Sigmoid colon (tissue), 7 donors: Measurements from ENCODE around the gene DPM2. TPM values are rescaled to one million over a fixed set of nuclear protein-coding genes. Genes with fewer than 3 reads are reported as not detected.

ENCODE experiments used
- DNase-seq: peaks from one replicate; pipeline ENCODE4 v3.0.0-alpha.2; 2019
- H3K27ac ChIP-seq, 4 donors: fragments of 200-600 bp; sonication (generic); one replicate each; pipeline ENCODE4 v1.5.1; 2016 to 2019; ENCODE audit warnings: mild to moderate bottlenecking in 1 of 4
- H3K27me3 ChIP-seq, 3 donors: fragments of 200-600 bp; sonication (generic); one replicate each; pipeline ENCODE4 v1.5.1; 2019; ENCODE audit warnings: mild to moderate bottlenecking in 1 of 3
- H3K36me3 ChIP-seq, 4 donors: fragments of 200-600 bp; sonication (generic); one replicate each; pipeline ENCODE4 v1.5.1; 2016 to 2019
- H3K4me1 ChIP-seq, 4 donors: fragments of 200-600 bp; sonication (generic); one replicate each; pipeline ENCODE4 v1.5.1; 2017 to 2019
- H3K4me3 ChIP-seq, 4 donors: fragments of 200-600 bp; sonication (generic); one replicate each; pipeline ENCODE4 v1.5.1; 2017 to 2019; ENCODE audit warnings: mild to moderate bottlenecking in 2 of 4, moderate library complexity in 1 of 4
- H3K9me3 ChIP-seq, 4 donors: fragments of 200-600 bp in 3 of 4; sonication (generic) in 3 of 4; one replicate each; pipeline versions ENCODE4 v1.5.1 to v1.6.1; 2013 to 2019
- EP300 ChIP-seq, 4 donors: sonication (generic); formaldehyde crosslinking; IDR thresholded peaks; one replicate each; pipeline ENCODE4 v1.6.1; 2017; ENCODE audit warnings: antibody characterized with exemption in 4 of 4
- POLR2A ChIP-seq, 2 donors: fragments of 450-650 bp; IDR thresholded peaks; one replicate each; pipeline ENCODE4 v1.6.1; 2016; ENCODE audit warnings: antibody characterized with exemption in 2 of 2, mild to moderate bottlenecking in 2 of 2, moderate library complexity in 2 of 2
- POLR2AphosphoS5 ChIP-seq, 4 donors: sonication (generic); formaldehyde crosslinking; IDR thresholded peaks; one replicate each; pipeline ENCODE4 v1.6.1; 2017; ENCODE audit warnings: antibody characterized with exemption in 4 of 4
- WGBS, 2 donors: extraction: QIAGEN DNeasy Blood & Tissue Kit; methylation state at CpG; one replicate each; pipeline ENCODE4 v1.1.7; 2013; 5-methylcytosine and 5-hydroxymethylcytosine counted together
- intact Hi-C: fragments of 100-400 bp; cut with DNase I; formaldehyde crosslinking; loops from one replicate; pipeline ENCODE4 v1.15.1; 2023
- polyA plus RNA-seq, 3 donors: library from polyadenylated mRNA; stranded (reverse); fragments of 200-250 nt; gene quantifications; one replicate each; pipeline ENCODE4 v1.2.3, GENCODE V29; 2013
- total RNA-seq, 4 donors: library from RNA; depleted of rRNA; stranded (reverse); fragments of >200 nt; gene quantifications; one replicate each; pipeline ENCODE4 v1.1.0, GENCODE V29; 2016
- TF ChIP-seq, protein P1 (sequence below), 4 experiments: fragments of 450-650 bp in 3 of 4; fragments of 200-600 bp in 1 of 4; IDR thresholded peaks; one replicate each; pipeline ENCODE4 v1.5.1; 2016 to 2019; ENCODE audit warnings: antibody characterized with exemption in 4 of 4, mild to moderate bottlenecking in 3 of 4, moderate library complexity in 2 of 4
- donor health status: healthy with polysubstance abuse.
- donor health status: Bipolar disorder and iron deficiency.
- donor health status: healthy.

DPM2 gene
- total and polyA plus RNA-seq, 7 donors = 6.0 to 41.9 (median 11.9) TPM

DNA sequence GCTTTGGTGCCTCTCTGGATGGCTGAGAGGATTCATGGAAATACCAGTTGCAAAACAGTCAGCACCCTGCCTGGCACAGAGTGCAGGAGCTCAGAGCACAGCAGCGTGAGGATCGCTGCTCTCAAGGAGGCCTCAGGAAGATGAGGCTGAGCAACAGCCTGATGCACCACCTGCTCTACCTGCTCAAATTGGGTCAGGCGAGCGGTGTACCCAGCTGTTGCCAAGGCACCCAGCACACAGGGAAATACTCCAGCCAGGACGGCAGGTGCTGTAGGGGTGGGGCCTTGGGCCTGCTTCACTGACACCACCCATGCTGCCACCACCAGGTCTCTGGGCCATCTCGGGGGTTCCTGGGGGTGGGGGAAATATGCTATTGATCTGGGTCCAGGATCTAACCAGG is 38.8 kb upstream of the DPM2 start:
- H3K4me3 ChIP-seq = peak overlapping the region in 3 of 4 donors; percentile 70 to 96 (median 96)
- intact Hi-C loops = no loop called here
- peak overlapping the region; percentile 94 to 99 (median 96) for H3K27ac ChIP-seq
- WGBS, 2 donors = 9 to 50% methylated on average over 6 of the region's 6 CpGs
- no peaks in the 10 kb centered on the region for H3K9me3 ChIP-seq
- DNase-seq = no peak
- TF ChIP-seq, protein P1, sequence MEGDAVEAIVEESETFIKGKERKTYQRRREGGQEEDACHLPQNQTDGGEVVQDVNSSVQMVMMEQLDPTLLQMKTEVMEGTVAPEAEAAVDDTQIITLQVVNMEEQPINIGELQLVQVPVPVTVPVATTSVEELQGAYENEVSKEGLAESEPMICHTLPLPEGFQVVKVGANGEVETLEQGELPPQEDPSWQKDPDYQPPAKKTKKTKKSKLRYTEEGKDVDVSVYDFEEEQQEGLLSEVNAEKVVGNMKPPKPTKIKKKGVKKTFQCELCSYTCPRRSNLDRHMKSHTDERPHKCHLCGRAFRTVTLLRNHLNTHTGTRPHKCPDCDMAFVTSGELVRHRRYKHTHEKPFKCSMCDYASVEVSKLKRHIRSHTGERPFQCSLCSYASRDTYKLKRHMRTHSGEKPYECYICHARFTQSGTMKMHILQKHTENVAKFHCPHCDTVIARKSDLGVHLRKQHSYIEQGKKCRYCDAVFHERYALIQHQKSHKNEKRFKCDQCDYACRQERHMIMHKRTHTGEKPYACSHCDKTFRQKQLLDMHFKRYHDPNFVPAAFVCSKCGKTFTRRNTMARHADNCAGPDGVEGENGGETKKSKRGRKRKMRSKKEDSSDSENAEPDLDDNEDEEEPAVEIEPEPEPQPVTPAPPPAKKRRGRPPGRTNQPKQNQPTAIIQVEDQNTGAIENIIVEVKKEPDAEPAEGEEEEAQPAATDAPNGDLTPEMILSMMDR (IDR thresholded peaks at IDR 0.05) = no peak
- TF ChIP-seq EP300 (IDR thresholded peaks at IDR 0.05) (no peak), POLR2AphosphoS5 (IDR thresholded peaks at IDR 0.05) (no peak), POLR2A (IDR thresholded peaks at IDR 0.05) (no peak)
- no peaks in the 10 kb centered on the region for H3K27me3 ChIP-seq
- H3K4me1 ChIP-seq = peaks cover 0 to 87% (median 80%) of the 10 kb centered on the region in 4 donors
- no peaks in the 10 kb centered on the region for H3K36me3 ChIP-seq

DNA sequence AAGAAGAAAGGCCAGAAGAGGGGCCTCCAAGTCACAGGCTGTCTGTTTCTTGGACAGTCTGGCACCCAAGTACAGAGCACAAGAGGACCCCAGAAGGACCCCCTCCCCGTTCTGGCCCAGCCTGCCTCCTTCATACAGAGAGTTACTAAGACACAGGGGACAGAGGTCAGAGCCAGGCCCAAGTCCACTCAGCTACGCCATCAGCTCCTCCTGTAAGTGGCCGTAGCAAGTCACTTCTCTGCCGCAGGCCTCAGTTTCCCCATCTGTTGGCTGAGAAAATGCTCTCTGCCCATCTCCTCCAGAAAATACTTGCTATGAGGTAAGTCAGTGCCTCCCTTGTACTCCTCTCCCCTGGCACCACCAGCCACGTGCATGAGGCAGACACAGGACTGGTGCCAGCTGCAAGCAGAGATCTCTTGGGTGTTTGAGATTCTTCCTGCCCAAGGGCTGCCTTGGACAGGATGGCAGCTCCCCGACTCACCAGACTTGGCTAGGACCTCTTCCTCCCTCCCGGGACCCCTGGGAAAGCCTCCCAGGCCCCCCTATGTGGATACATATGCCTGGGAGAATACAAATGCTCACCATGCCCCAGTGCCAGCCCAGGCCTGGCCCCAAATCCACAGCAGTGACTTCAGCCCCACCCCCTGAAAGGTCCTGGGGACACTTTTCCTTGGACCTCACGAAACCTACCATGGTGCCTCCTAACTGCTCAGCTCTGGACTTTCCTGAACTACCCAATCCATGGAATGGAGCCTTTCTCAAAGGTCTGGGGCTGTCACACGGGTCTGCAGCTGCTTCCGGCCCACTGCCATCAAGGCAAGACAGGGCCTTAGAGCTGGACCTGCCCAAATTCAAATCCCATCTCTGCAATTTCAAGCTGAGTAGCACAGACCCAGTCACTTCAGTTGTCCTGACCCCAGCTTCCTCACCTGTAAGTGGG is 38.0 kb upstream of the DPM2 start:
- peaks cover 0 to 92% (median 85%) of the 10 kb centered on the region in 4 donors for H3K4me1 ChIP-seq
- DNase-seq = no peak
- intact Hi-C loops = no loop called here
- TF ChIP-seq, protein P1 (IDR thresholded peaks at IDR 0.05) = no peak
- TF ChIP-seq EP300 (IDR thresholded peaks at IDR 0.05) (no peak), POLR2AphosphoS5 (IDR thresholded peaks at IDR 0.05) (no peak), POLR2A (IDR thresholded peaks at IDR 0.05) (no peak)
- H3K27ac ChIP-seq = peak overlapping the region; percentile 94 to 99 (median 96)
- H3K36me3 ChIP-seq = no peaks in the 10 kb centered on the region
- WGBS, 2 donors = 58 to 65% methylated on average over 10 of the region's 10 CpGs
- peak overlapping the region in 3 of 4 donors; percentile 11 to 96 (median 32) for H3K4me3 ChIP-seq
- H3K27me3 ChIP-seq = no peaks in the 10 kb centered on the region
- H3K9me3 ChIP-seq = no peaks in the 10 kb centered on the region

DNA sequence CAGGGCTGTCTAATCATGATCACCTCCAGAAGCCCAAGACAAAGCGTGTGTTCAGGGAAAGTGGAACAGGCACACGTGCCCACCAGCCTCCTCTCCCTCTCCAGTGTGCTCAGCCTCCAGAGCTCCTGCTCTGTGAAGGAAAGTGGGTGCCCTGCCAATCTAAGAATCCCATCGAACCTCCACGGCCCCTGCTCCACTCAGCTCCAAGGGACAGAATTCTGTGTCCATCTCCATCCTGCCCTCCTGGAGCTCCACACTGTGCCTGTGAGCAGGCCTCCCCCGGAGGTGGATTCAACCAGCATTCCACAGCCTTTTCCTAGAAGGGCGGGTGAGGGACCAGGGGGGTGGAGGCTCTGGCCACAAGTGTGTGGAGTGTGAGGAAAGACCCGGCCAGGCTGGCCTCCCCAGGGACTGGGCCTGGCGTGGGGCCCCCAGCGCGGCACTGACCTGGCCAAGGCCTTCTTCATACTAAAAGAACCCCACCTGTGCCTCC is 37.2 kb upstream of the DPM2 start:
- H3K4me1 ChIP-seq = peaks cover 0 to 100% (median 94%) of the 10 kb centered on the region in 4 donors

DNA sequence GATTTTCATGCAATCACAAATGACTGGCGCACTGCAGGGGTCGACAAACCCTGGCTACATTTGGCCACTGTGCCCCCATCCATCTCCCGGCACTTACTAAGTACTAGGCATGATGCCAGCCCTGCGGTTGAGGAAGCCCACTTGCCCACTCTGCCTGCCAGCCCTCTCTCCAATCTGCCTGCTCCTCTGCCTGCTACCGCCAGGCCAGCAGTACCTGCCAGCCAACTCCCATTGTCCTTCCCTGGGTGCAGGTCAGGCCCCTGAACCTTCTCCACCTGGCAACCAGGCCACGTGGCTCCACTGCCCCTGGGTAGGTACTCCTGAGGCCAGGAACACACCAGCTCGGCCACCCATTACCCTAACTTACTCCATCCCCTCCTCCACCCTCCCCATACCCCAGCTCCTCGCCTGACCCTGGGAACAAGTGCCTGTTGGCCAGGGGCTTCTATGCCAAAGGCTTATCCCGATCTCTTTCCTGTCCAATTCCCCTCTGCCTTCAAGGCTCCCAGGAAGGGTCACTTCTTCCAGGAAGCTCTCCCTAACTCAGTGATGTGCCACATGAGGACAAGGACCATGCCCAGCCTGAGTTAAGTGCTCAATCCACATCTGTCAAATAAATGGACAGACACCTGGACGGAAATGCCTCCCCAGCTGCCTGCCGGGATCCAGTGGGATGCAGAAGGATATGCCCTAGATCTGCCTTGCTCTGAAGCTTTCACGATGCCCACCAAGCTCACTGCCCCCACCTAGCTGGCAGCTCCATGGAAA is 36.5 kb upstream of the DPM2 start:
- Histone ChIP-seq H3K4me3 (peak overlapping the region in 2 of 4 donors; percentile 21 to 32), H3K27ac (peak overlapping the region; percentile 94 to 99 (median 96)), H3K27me3 (no peaks in the 10 kb centered on the region), H3K36me3 (no peaks in the 10 kb centered on the region), H3K9me3 (no peaks in the 10 kb centered on the region), H3K4me1 (peaks cover 0 to 100% (median 99%) of the 10 kb centered on the region in 4 donors)
- intact Hi-C loops = no loop called here
- TF ChIP-seq, protein P1 (IDR thresholded peaks at IDR 0.05) = no peak
- TF ChIP-seq POLR2A (IDR thresholded peaks at IDR 0.05) = no peak
- no peak for TF ChIP-seq POLR2AphosphoS5 (IDR thresholded peaks at IDR 0.05)
- no peak for TF ChIP-seq EP300 (IDR thresholded peaks at IDR 0.05)
- DNase-seq = peak; percentile 68
- WGBS, 2 donors = 61 to 64% methylated on average over 12 of the region's 12 CpGs

More for the DNA sequence above, 37.2 kb upstream of the DPM2 start:
- H3K27ac ChIP-seq = peak overlapping the region; percentile 94 to 99 (median 96)
- H3K36me3 ChIP-seq = no peaks in the 10 kb centered on the region
- intact Hi-C loops = no loop called here
- no peaks in the 10 kb centered on the region for H3K9me3 ChIP-seq
- 64 to 76% methylated on average over 10 of the region's 10 CpGs for WGBS, 2 donors
- DNase-seq = peak; percentile 89
- H3K4me3 ChIP-seq = peak overlapping the region; percentile 2 to 32 (median 16)
- no peaks in the 10 kb centered on the region for H3K27me3 ChIP-seq
- TF ChIP-seq EP300 (IDR thresholded peaks at IDR 0.05) = no peak
- peak in 3 of 4 donors; percentile 35 to 58 (median 43) for TF ChIP-seq POLR2AphosphoS5 (IDR thresholded peaks at IDR 0.05)
- TF ChIP-seq, protein P1 (IDR thresholded peaks at IDR 0.05) = no peak
- no peak for TF ChIP-seq POLR2A (IDR thresholded peaks at IDR 0.05)
